Activated CD4-positive, alpha-beta memory T cell treated with anti-CD3 and anti-CD28 coated beads for 36 hours (primary cell): ENCODE data around the gene PIGQ. TPM values are rescaled to one million over a fixed set of nuclear protein-coding genes. Genes with fewer than 3 reads are reported as not detected.

Source experiments
- CTCF ChIA-PET: fragments of 350-600 bp; sonication (Branson Sonifier 250); formaldehyde crosslinking; loops from one replicate; lab custom pipeline; 2021; ENCODE audit warnings: antibody characterized with exemption, inconsistent platforms; lab: Charles Lee
- POLR2A ChIA-PET: fragments of 350-600 bp; sonication (Branson Sonifier 250); formaldehyde crosslinking; loops from one replicate; lab custom pipeline; 2021; ENCODE audit warnings: antibody characterized with exemption; lab: Charles Lee
- DNase-seq: peaks from one replicate; pipeline ENCODE4 v3.0.0-alpha.2; 2020
- H3K27ac Mint-ChIP-seq: one replicate; pipeline ENCODE4 v1.8.0; 2021; ENCODE audit warnings: mixed read lengths
- H3K27me3 Mint-ChIP-seq: one replicate; pipeline ENCODE4 v1.8.0; 2021; ENCODE audit warnings: mixed read lengths
- H3K36me3 Mint-ChIP-seq: one replicate; pipeline ENCODE4 v1.8.0; 2021; ENCODE audit warnings: mixed read lengths
- H3K4me1 Mint-ChIP-seq: one replicate; pipeline ENCODE4 v1.8.0; 2021; ENCODE audit warnings: low read depth, mixed read lengths
- H3K4me3 Mint-ChIP-seq: one replicate; pipeline ENCODE4 v1.8.0; 2021; ENCODE audit warnings: mild to moderate bottlenecking, mixed read lengths
- H3K9me3 Mint-ChIP-seq: one replicate; pipeline ENCODE4 v1.8.0; 2021; ENCODE audit warnings: mixed read lengths
- intact Hi-C: fragments of 100-400 bp; cut with micrococcal nuclease; formaldehyde crosslinking; loops from one replicate; pipeline ENCODE4 v1.15.1; 2023
- total RNA-seq, 2 experiments: library from RNA; stranded (reverse); gene quantifications; one replicate each; pipeline ENCODE4 v1.2.3, GENCODE V29; 2021

The PIGQ gene
- total RNA-seq, 2 experiments from 2014 or later, result 24.2 to 26.2 TPM

GRCh38 chr16:552171-552570 is 17.6 kb upstream of the PIGQ start:
- no peaks in the 10 kb centered on the region for H3K36me3 Mint-ChIP-seq
- no peak for DNase-seq
- intact Hi-C loops, result no loop called here
- H3K9me3 Mint-ChIP-seq, result no peaks in the 10 kb centered on the region
- CTCF ChIA-PET, result no interaction called here
- no peaks in the 10 kb centered on the region for H3K4me1 Mint-ChIP-seq
- H3K4me3 Mint-ChIP-seq, result no peak overlapping the region
- H3K27me3 Mint-ChIP-seq, result no peaks in the 10 kb centered on the region
- POLR2A ChIA-PET, result no interaction called here
- no peak overlapping the region for H3K27ac Mint-ChIP-seq

GRCh38 chr16:553601-554296 is 16.0 kb upstream of the PIGQ start:
- H3K36me3 Mint-ChIP-seq, result no peaks in the 10 kb centered on the region
- ChIA-PET POLR2A (no interaction called here), CTCF (no interaction called here)
- no peaks in the 10 kb centered on the region for H3K4me1 Mint-ChIP-seq
- DNase-seq, result no peak
- intact Hi-C loops, result no loop called here
- H3K9me3 Mint-ChIP-seq, result no peaks in the 10 kb centered on the region
- H3K27ac Mint-ChIP-seq, result no peak overlapping the region
- H3K4me3 Mint-ChIP-seq, result no peak overlapping the region
- peaks cover 4% of the 10 kb centered on the region for H3K27me3 Mint-ChIP-seq

GRCh38 chr16:554297-554621 is 15.5 kb upstream of the PIGQ start:
- no peak for DNase-seq
- intact Hi-C loops, result no loop called here
- Mint-ChIP-seq H3K27ac (no peak overlapping the region), H3K4me3 (no peak overlapping the region), H3K9me3 (no peaks in the 10 kb centered on the region), H3K36me3 (no peaks in the 10 kb centered on the region), H3K4me1 (no peaks in the 10 kb centered on the region), H3K27me3 (peaks cover 4% of the 10 kb centered on the region)
- POLR2A ChIA-PET, result no interaction called here
- CTCF ChIA-PET, result no interaction called here

- Mint-ChIP-seq H3K36me3 (no peaks in the 10 kb centered on the region), H3K27me3 (peaks cover 4% of the 10 kb centered on the region), H3K9me3 (no peaks in the 10 kb centered on the region), H3K27ac (no peak overlapping the region), H3K4me1 (no peaks in the 10 kb centered on the region), H3K4me3 (no peak overlapping the region)
- intact Hi-C loops, result no loop called here
- no peak for DNase-seq
- CTCF ChIA-PET, result no interaction called here
- POLR2A ChIA-PET, result no interaction called here
Observed at GRCh38 chr16:554640-555365, 15.0 kb upstream of the PIGQ start.

- H3K36me3 Mint-ChIP-seq, result no peaks in the 10 kb centered on the region
- H3K9me3 Mint-ChIP-seq, result no peaks in the 10 kb centered on the region
- no peak overlapping the region for H3K4me3 Mint-ChIP-seq
- H3K4me1 Mint-ChIP-seq, result no peaks in the 10 kb centered on the region
- CTCF ChIA-PET, result no interaction called here
- H3K27ac Mint-ChIP-seq, result no peak overlapping the region
- peaks cover 4% of the 10 kb centered on the region for H3K27me3 Mint-ChIP-seq
- no peak for DNase-seq
- intact Hi-C loops, result no loop called here
- POLR2A ChIA-PET, result no interaction called here
Observed at GRCh38 chr16:555528-556473, 14.0 kb upstream of the PIGQ start.

GRCh38 chr16:556474-557173 is 13.1 kb upstream of the PIGQ start:
- H3K27ac Mint-ChIP-seq, result no peak overlapping the region
- H3K4me1 Mint-ChIP-seq, result no peaks in the 10 kb centered on the region
- no peak for DNase-seq
- intact Hi-C loops, result no loop called here
- ChIA-PET CTCF (no interaction called here), POLR2A (no interaction called here)
- H3K27me3 Mint-ChIP-seq, result peaks cover 5% of the 10 kb centered on the region
- H3K36me3 Mint-ChIP-seq, result no peaks in the 10 kb centered on the region
- no peak overlapping the region for H3K4me3 Mint-ChIP-seq
- no peaks in the 10 kb centered on the region for H3K9me3 Mint-ChIP-seq

GRCh38 chr16:557463-558297 is 12.1 kb upstream of the PIGQ start:
- CTCF ChIA-PET, result no interaction called here
- intact Hi-C loops, result no loop called here

GRCh38 chr16:558298-559020 is 11.3 kb upstream of the PIGQ start:
- Mint-ChIP-seq H3K27ac (no peak overlapping the region), H3K36me3 (no peaks in the 10 kb centered on the region), H3K9me3 (no peaks in the 10 kb centered on the region), H3K4me3 (no peak overlapping the region), H3K4me1 (no peaks in the 10 kb centered on the region), H3K27me3 (peaks cover 7% of the 10 kb centered on the region)
- intact Hi-C loops, result no loop called here
- POLR2A ChIA-PET, result no interaction called here
- CTCF ChIA-PET, result interaction anchor here (0.6 kb wide), 1 partner anchor 61 kb away, joined by 3 read pairs; no protein-coding TSS in a partner anchor
- no peak for DNase-seq

More at GRCh38 chr16:557463-558297, 12.1 kb upstream of the PIGQ start:
- Mint-ChIP-seq H3K27ac (no peak overlapping the region), H3K9me3 (no peaks in the 10 kb centered on the region), H3K36me3 (no peaks in the 10 kb centered on the region), H3K27me3 (peaks cover 7% of the 10 kb centered on the region), H3K4me3 (no peak overlapping the region), H3K4me1 (no peaks in the 10 kb centered on the region)
- no peak for DNase-seq
- POLR2A ChIA-PET, result no interaction called here

- no peak for DNase-seq
- Mint-ChIP-seq H3K9me3 (no peaks in the 10 kb centered on the region), H3K27ac (no peak overlapping the region), H3K27me3 (peaks cover 7% of the 10 kb centered on the region), H3K4me1 (no peaks in the 10 kb centered on the region), H3K4me3 (no peak overlapping the region), H3K36me3 (no peaks in the 10 kb centered on the region)
- ChIA-PET CTCF (interaction anchor here (0.6 kb wide), 1 partner anchor 62 kb away, joined by 3 read pairs; no protein-coding TSS in a partner anchor), POLR2A (no interaction called here)
- intact Hi-C loops, result no loop called here
Observed at GRCh38 chr16:559021-559380, 10.8 kb upstream of the PIGQ start.

GRCh38 chr16:559411-560203 is 10.2 kb upstream of the PIGQ start:
- no peak for DNase-seq
- H3K4me1 Mint-ChIP-seq, result no peaks in the 10 kb centered on the region

More at GRCh38 chr16:559411-560203, 10.2 kb upstream of the PIGQ start:
- Mint-ChIP-seq H3K36me3 (no peaks in the 10 kb centered on the region), H3K27me3 (peaks cover 7% of the 10 kb centered on the region), H3K9me3 (no peaks in the 10 kb centered on the region), H3K27ac (no peak overlapping the region), H3K4me3 (no peak overlapping the region)
- intact Hi-C loops, result no loop called here
- POLR2A ChIA-PET, result no interaction called here
- CTCF ChIA-PET, result no interaction called here
